Neural crest cell (in vitro differentiated cells): ENCODE data around the gene TJP2. TPM values are rescaled to one million over a fixed set of nuclear protein-coding genes. Genes with fewer than 3 reads are reported as not detected.

Experiments
- DNase-seq: peaks from one replicate; pipeline ENCODE4 v3.0.0; 2021; ENCODE audit warnings: low read depth, mixed read lengths, low spot score
- H3K27ac Mint-ChIP-seq: one replicate; pipeline ENCODE4 v1.8.0; 2021; ENCODE audit warnings: mild to moderate bottlenecking, mixed read lengths; ENCODE audit not compliant: unreplicated experiment
- H3K27me3 Mint-ChIP-seq: 2 replicates; pipeline ENCODE4 v1.8.0; 2021; ENCODE audit warnings: low read depth, mild to moderate bottlenecking, mixed read lengths
- H3K36me3 Mint-ChIP-seq: 2 replicates; pipeline ENCODE4 v1.8.0; 2021; ENCODE audit warnings: low read depth, mild to moderate bottlenecking, mixed read lengths
- H3K4me1 Mint-ChIP-seq: 2 replicates; pipeline ENCODE4 v1.8.0; 2021; ENCODE audit warnings: mixed read lengths
- H3K4me3 Mint-ChIP-seq: one replicate; pipeline ENCODE4 v1.8.0; 2021; ENCODE audit warnings: mild to moderate bottlenecking, mixed read lengths
- H3K9me3 Mint-ChIP-seq: 2 replicates; pipeline ENCODE4 v1.8.0; 2021; ENCODE audit warnings: mixed read lengths
- total RNA-seq: library from RNA; stranded (reverse); gene quantifications from 2 replicates; pipeline ENCODE4 v1.2.1, GENCODE V29; 2021
- TF ChIP-seq, protein P1 (sequence below): fragments of 200-600 bp; sonication (generic); conservative IDR thresholded peaks from 2 replicates; pipeline ENCODE4 v1.5.0; 2021; ENCODE audit warnings: antibody characterized with exemption, mild to moderate bottlenecking

Gene TJP2
- total RNA-seq, 1 donor from 2014 or later = 27.8 TPM

DNA sequence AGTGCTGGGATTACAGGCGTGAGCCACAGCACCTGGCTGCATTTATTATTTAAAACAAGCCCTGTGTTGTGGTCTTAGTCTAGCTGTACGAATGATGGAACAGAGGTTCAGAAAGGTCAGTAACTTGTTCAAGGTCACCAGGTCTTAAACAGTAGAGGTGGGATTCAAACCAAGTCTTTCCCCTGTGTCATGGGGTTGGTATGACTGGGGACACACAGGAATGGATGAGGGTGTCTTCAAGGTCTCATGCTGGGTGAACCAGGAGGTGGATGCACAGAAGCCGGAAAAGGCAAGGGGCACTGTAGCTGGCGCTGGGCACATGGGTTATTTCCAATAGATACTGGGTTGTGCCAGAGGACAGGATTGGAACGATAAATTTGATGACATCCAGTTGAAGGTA, 32.2 kb upstream of the TJP2 start:
- Mint-ChIP-seq H3K36me3 (peaks cover 10% of the 10 kb centered on the region), H3K4me3 (no peak overlapping the region), H3K27ac (no peak overlapping the region), H3K27me3 (no peaks in the 10 kb centered on the region), H3K4me1 (no peaks in the 10 kb centered on the region), H3K9me3 (no peaks in the 10 kb centered on the region)
- TF ChIP-seq, protein P1, sequence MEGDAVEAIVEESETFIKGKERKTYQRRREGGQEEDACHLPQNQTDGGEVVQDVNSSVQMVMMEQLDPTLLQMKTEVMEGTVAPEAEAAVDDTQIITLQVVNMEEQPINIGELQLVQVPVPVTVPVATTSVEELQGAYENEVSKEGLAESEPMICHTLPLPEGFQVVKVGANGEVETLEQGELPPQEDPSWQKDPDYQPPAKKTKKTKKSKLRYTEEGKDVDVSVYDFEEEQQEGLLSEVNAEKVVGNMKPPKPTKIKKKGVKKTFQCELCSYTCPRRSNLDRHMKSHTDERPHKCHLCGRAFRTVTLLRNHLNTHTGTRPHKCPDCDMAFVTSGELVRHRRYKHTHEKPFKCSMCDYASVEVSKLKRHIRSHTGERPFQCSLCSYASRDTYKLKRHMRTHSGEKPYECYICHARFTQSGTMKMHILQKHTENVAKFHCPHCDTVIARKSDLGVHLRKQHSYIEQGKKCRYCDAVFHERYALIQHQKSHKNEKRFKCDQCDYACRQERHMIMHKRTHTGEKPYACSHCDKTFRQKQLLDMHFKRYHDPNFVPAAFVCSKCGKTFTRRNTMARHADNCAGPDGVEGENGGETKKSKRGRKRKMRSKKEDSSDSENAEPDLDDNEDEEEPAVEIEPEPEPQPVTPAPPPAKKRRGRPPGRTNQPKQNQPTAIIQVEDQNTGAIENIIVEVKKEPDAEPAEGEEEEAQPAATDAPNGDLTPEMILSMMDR = no peak
- no peak for DNase-seq

GRCh38 chr9:69143291-69143690, 30.8 kb upstream of the TJP2 start:
- Mint-ChIP-seq H3K36me3 (peaks cover 3% of the 10 kb centered on the region), H3K27me3 (no peaks in the 10 kb centered on the region), H3K4me1 (no peaks in the 10 kb centered on the region), H3K27ac (no peak overlapping the region), H3K4me3 (no peak overlapping the region), H3K9me3 (no peaks in the 10 kb centered on the region)
- TF ChIP-seq, protein P1 = no peak
- DNase-seq = no peak

DNA sequence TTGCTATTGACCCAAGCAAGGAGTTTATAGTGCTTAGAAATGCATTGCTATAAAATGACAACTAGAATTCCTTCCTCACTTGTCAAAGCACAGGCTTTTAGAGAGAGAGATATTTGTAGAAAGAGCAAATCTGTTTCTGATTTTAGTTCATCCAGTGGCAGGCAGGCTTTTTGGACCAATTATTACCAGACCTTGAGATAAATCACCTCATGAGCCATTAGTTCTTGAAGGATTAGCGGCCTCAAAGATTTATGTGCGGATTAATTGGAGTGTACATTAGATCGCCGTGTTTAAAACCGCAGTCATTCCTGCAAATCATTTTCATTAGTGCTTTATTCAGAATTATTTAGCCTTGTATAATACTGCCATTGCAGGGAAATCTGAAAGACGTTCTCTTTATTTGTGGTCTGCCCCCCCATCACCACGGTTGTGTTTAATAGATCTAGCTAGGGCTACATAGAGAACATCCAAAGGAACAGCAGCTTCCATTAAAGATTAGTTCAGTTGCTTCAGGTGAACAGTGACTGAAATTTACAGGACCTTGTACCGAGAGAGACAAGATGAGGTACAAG, 28.8 kb upstream of the TJP2 start:
- H3K27me3 Mint-ChIP-seq = no peaks in the 10 kb centered on the region
- no peaks in the 10 kb centered on the region for H3K4me1 Mint-ChIP-seq
- H3K4me3 Mint-ChIP-seq = no peak overlapping the region
- H3K9me3 Mint-ChIP-seq = no peaks in the 10 kb centered on the region
- no peak for DNase-seq
- H3K27ac Mint-ChIP-seq = no peak overlapping the region
- H3K36me3 Mint-ChIP-seq = no peaks in the 10 kb centered on the region
- TF ChIP-seq, protein P1 = no peak

- Mint-ChIP-seq H3K4me3 (no peak overlapping the region), H3K4me1 (no peaks in the 10 kb centered on the region), H3K9me3 (no peaks in the 10 kb centered on the region), H3K27ac (no peak overlapping the region), H3K36me3 (peaks cover 2% of the 10 kb centered on the region), H3K27me3 (no peaks in the 10 kb centered on the region)
- DNase-seq = no peak
- TF ChIP-seq, protein P1 = no peak
These were observed 26.8 kb upstream of the TJP2 start for GRCh38 chr9:69147041-69147834.

DNA sequence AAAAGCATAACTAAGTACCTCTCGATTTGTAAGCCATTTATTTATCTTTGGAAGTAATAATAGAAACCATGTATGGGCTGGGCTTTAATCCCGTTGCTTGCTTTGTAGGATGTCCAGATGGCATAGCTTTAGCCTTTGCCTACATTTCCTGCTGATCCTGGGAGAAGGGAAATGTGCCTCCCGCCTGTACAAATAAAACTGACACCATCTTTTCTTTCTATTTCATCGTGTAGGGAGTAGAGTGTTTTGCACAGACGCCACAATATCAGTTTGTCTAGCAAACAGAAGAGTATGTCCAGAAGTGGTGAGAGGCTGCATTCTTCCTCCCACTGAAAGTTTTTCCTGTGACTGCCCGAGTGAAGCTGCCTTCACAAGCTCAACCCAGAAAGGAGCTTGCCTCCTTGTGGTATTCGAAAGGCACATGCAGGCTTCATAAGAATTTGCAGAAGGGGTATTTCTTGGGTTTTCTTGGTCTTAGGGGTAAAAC, 24.7 kb upstream of the TJP2 start:
- DNase-seq = no peak
- H3K4me3 Mint-ChIP-seq = no peak overlapping the region
- no peaks in the 10 kb centered on the region for H3K9me3 Mint-ChIP-seq
- H3K36me3 Mint-ChIP-seq = peaks cover 2% of the 10 kb centered on the region
- no peaks in the 10 kb centered on the region for H3K27me3 Mint-ChIP-seq
- TF ChIP-seq, protein P1 = no peak
- no peaks in the 10 kb centered on the region for H3K4me1 Mint-ChIP-seq
- no peak overlapping the region for H3K27ac Mint-ChIP-seq
